A549 (cell line): ENCODE results near the gene CRYBG3. TPM values are rescaled to one million over a fixed set of nuclear protein-coding genes. Genes with fewer than 3 reads are reported as not detected.

Experiments
- ATAC-seq, 2 experiments: fragments of 200-7000 bp in 1 of 2; fragments of >200 bp in 1 of 2; cut with Nextera tagmentation in 1 of 2; cut with Tn5 transposase in 1 of 2; 3 replicates each; pipeline versions ENCODE4 v1.8.0 to v1.9.1; 2018 to 2020; ENCODE audit warnings: mild to moderate bottlenecking in 1 of 2, moderate library complexity in 1 of 2
- CTCF ChIA-PET: fragments of 300-600 bp; sonication (Branson Sonifier 250); formaldehyde crosslinking; extraction: SDS; loops from one replicate; lab custom pipeline; 2021; ENCODE audit warnings: antibody characterized with exemption, inconsistent platforms; lab: Yijun Ruan, JAX
- POLR2A ChIA-PET: fragments of 350-600 bp; formaldehyde crosslinking; extraction: SDS; loops from one replicate; lab custom pipeline; 2021; ENCODE audit warnings: antibody characterized with exemption, inconsistent platforms; lab: Yijun Ruan, JAX
- DNase-seq, 2 experiments: peaks; one replicate each; pipeline versions ENCODE4 v3.0.0 to v3.0.0-alpha.2; 2011 to 2016; ENCODE audit warnings: low read depth in 1 of 2, low spot score in 1 of 2
- FAIRE-seq: peaks from 2 replicates; lab custom pipeline; 2011; peaks lifted over from hg19 to GRCh38; lab: Jason Lieb, UNC
- H3K27ac ChIP-seq, 2 experiments: fragments of >200 bp; sonication (Bioruptor Twin); formaldehyde crosslinking; 3 replicates each; pipeline ENCODE4 v1.5.1; 2016 to 2017
- H3K4me1 ChIP-seq: fragments of >200 bp; sonication (Bioruptor Twin); formaldehyde crosslinking; 3 replicates; pipeline ENCODE4 v1.6.1; 2016
- H3K4me2 ChIP-seq: fragments of >200 bp; sonication (Bioruptor Twin); formaldehyde crosslinking; 3 replicates; pipeline ENCODE4 v1.6.1; 2016
- H3K4me3 ChIP-seq: fragments of >200 bp; sonication (Bioruptor Twin); formaldehyde crosslinking; 3 replicates; pipeline ENCODE4 v1.5.1; 2016
- H3K9me3 ChIP-seq: fragments of >200 bp; sonication (Bioruptor Twin); formaldehyde crosslinking; 3 replicates; pipeline ENCODE4 v1.6.1; 2016
- CEBPB ChIP-seq, 2 experiments: fragments of >200 bp in 1 of 2; sonication (Bioruptor Twin) in 1 of 2; formaldehyde crosslinking in 1 of 2; IDR thresholded peaks; 2 replicates each; pipeline ENCODE4 v1.6.1; 2012 to 2016
- CHD2 ChIP-seq: fragments of 150-350 bp; IDR thresholded peaks from 2 replicates; pipeline ENCODE4 v1.6.1; 2014; ENCODE audit warnings: low read length; ENCODE audit not compliant: partially characterized antibody
- EHMT2 ChIP-seq: fragments of 200-600 bp; sonication (generic); IDR thresholded peaks from 2 replicates; pipeline ENCODE4 v1.6.1; 2016; ENCODE audit warnings: antibody characterized with exemption, low read depth, mild to moderate bottlenecking, moderate library complexity
- EP300 ChIP-seq, 2 experiments: fragments of >200 bp; sonication (Bioruptor Twin); formaldehyde crosslinking; IDR thresholded peaks; 2 replicates in 1 of 2; 3 replicates in 1 of 2; pipeline ENCODE4 v1.6.1; 2016 to 2017
- FOSB ChIP-seq: fragments of 250-450 bp; sonication (Bioruptor Pico); IDR thresholded peaks from 2 replicates; pipeline ENCODE4 v1.5.0; 2020; ENCODE audit warnings: mild to moderate bottlenecking, moderate library complexity
- FOSL2 ChIP-seq, 2 experiments: fragments of 450-650 bp in 1 of 2; fragments of >200 bp in 1 of 2; sonication (Bioruptor Twin) in 1 of 2; formaldehyde crosslinking; IDR thresholded peaks; 2 replicates each; pipeline versions ENCODE4 v1.5.0 to v1.6.1; 2016 to 2020; ENCODE audit warnings: mild to moderate bottlenecking in 1 of 2, moderate library complexity in 1 of 2
- FOXS1 ChIP-seq: fragments of 250-450 bp; sonication (Bioruptor Pico); IDR thresholded peaks from 2 replicates; pipeline ENCODE4 v1.5.0; 2020; ENCODE audit warnings: mild to moderate bottlenecking, moderate library complexity
- HDAC2 ChIP-seq: fragments of 200-600 bp; sonication (generic); IDR thresholded peaks from 2 replicates; pipeline ENCODE4 v1.6.1; 2016
- HEYL ChIP-seq: fragments of 250-450 bp; sonication (Bioruptor Pico); IDR thresholded peaks from 2 replicates; pipeline ENCODE4 v1.8.0; 2021; ENCODE audit warnings: mild to moderate bottlenecking, moderate library complexity
- HOXB13 ChIP-seq: fragments of 250-450 bp; sonication (Bioruptor Pico); IDR thresholded peaks from 2 replicates; pipeline ENCODE4 v1.5.0; 2020; ENCODE audit warnings: low read depth, mild to moderate bottlenecking, moderate library complexity
- HOXB5 ChIP-seq: fragments of 250-450 bp; sonication (Bioruptor Pico); IDR thresholded peaks from 2 replicates; pipeline ENCODE4 v1.5.0; 2020; ENCODE audit warnings: mild to moderate bottlenecking, moderate library complexity
- JUN ChIP-seq, 2 experiments: fragments of >200 bp; sonication (Bioruptor Twin); formaldehyde crosslinking; IDR thresholded peaks; 2 replicates in 1 of 2; 3 replicates in 1 of 2; pipeline ENCODE4 v1.6.1; 2016 to 2017
- JUNB ChIP-seq: fragments of >200 bp; sonication (Bioruptor Twin); formaldehyde crosslinking; IDR thresholded peaks from 2 replicates; pipeline ENCODE4 v1.6.1; 2016
- MAFK ChIP-seq: fragments of 450-650 bp; IDR thresholded peaks from 2 replicates; pipeline ENCODE4 v1.6.1; 2014; ENCODE audit not compliant: partially characterized antibody
- MAZ ChIP-seq: fragments of 150-350 bp; IDR thresholded peaks from 2 replicates; pipeline ENCODE4 v1.6.1; 2014; ENCODE audit warnings: antibody characterized with exemption, low read depth, low read length, borderline replicate concordance
- MYC ChIP-seq: IDR thresholded peaks from 2 replicates; pipeline ENCODE4 v1.6.1; 2012; ENCODE audit warnings: mild to moderate bottlenecking, inconsistent platforms, low read length, improper control_type of control experiment, borderline replicate concordance
- NFE2L2 ChIP-seq: fragments of 150-350 bp; conservative IDR thresholded peaks from 2 replicates; pipeline ENCODE4 v1.6.1; 2014; ENCODE audit warnings: low read length
- NPAS2 ChIP-seq: fragments of 250-450 bp; sonication (Bioruptor Pico); IDR thresholded peaks from 2 replicates; pipeline ENCODE4 v1.8.0; 2022; ENCODE audit warnings: mild to moderate bottlenecking, moderate library complexity, borderline replicate concordance
- POLR2A ChIP-seq: IDR thresholded peaks from 2 replicates; pipeline ENCODE4 v1.6.1; 2012; ENCODE audit warnings: mild to moderate bottlenecking, low read length
- POLR2AphosphoS2 ChIP-seq: conservative IDR thresholded peaks from 2 replicates; pipeline ENCODE4 v1.6.1; 2012; ENCODE audit warnings: low read length, improper control_type of control experiment, inconsistent platforms
- RAD21 ChIP-seq, 2 experiments: fragments of >200 bp in 1 of 2; sonication (Bioruptor Twin) in 1 of 2; formaldehyde crosslinking in 1 of 2; IDR thresholded peaks in 1 of 2; conservative IDR thresholded peaks in 1 of 2; 2 replicates in 1 of 2; 3 replicates in 1 of 2; pipeline ENCODE4 v1.6.1; 2012 to 2018; ENCODE audit warnings: inconsistent platforms in 1 of 2
- RCOR1 ChIP-seq: fragments of 150-350 bp; IDR thresholded peaks from 2 replicates; pipeline ENCODE4 v1.6.1; 2014; ENCODE audit warnings: antibody characterized with exemption, low read length, low read depth
- RNF2 ChIP-seq: fragments of 200-600 bp; sonication (generic); IDR thresholded peaks from 2 replicates; pipeline ENCODE4 v1.6.1; 2016; ENCODE audit warnings: low read depth, mild to moderate bottlenecking, antibody characterized with exemption, moderate library complexity, borderline replicate concordance
- SMC3 ChIP-seq: fragments of >200 bp; sonication (Bioruptor Twin); formaldehyde crosslinking; IDR thresholded peaks from 3 replicates; pipeline ENCODE4 v1.6.1; 2018; ENCODE audit warnings: inconsistent platforms
- ZC3H11A ChIP-seq: fragments of 450-650 bp; IDR thresholded peaks from 2 replicates; pipeline ENCODE4 v1.6.1; 2014; ENCODE audit warnings: antibody characterized with exemption, mild to moderate bottlenecking
- ZFP36 ChIP-seq: fragments of 450-650 bp; IDR thresholded peaks from 2 replicates; pipeline ENCODE4 v1.6.1; 2014; ENCODE audit warnings: borderline replicate concordance; ENCODE audit not compliant: partially characterized antibody
- ZSCAN20 ChIP-seq: fragments of 250-450 bp; sonication (Bioruptor Pico); IDR thresholded peaks from 2 replicates; pipeline ENCODE4 v1.8.0; 2022; ENCODE audit warnings: mild to moderate bottlenecking, moderate library complexity
- polyA plus RNA-seq, 4 experiments: library from polyadenylated mRNA; depleted of rRNA in 3 of 4; stranded (reverse); fragments of >200 nt; fragmentation: RNase III in 1 of 4; extraction: RNeasy Plus Mini Kit Qiagen cat#74134 plus additional on column Dnase treatment in 1 of 4; gene quantifications; 2 replicates in 3 of 4; 3 replicates in 1 of 4; pipeline ENCODE4 v1.2.3, GENCODE V29; 2011 to 2017
- TF ChIP-seq, protein P1 (sequence below): fragments of 150-350 bp; IDR thresholded peaks from 2 replicates; pipeline ENCODE4 v1.6.1; 2014; ENCODE audit warnings: low read depth, mild to moderate bottlenecking, low read length
- TF ChIP-seq, protein P2 (sequence below): IDR thresholded peaks from 2 replicates; pipeline ENCODE4 v1.6.1; 2012
- TF ChIP-seq, protein P3 (sequence below): fragments of 250-450 bp; sonication (Bioruptor Pico); IDR thresholded peaks from 2 replicates; pipeline ENCODE4 v1.5.0; 2021; ENCODE audit warnings: mild to moderate bottlenecking, moderate library complexity, borderline replicate concordance
- TF ChIP-seq, protein P4 (sequence below): IDR thresholded peaks from 2 replicates; pipeline ENCODE4 v1.6.1; 2012; ENCODE audit warnings: low read depth, borderline replicate concordance
- TF ChIP-seq, protein P5 (sequence below): fragments of >200 bp; sonication (Bioruptor Twin); formaldehyde crosslinking; IDR thresholded peaks from 3 replicates; pipeline ENCODE4 v1.5.1; 2016
- TF ChIP-seq, protein P6 (sequence below): IDR thresholded peaks from 2 replicates; pipeline ENCODE4 v1.6.1; 2012

The CRYBG3 gene
- polyA plus RNA-seq, 2 of the 4 experiments (the other 2 are of a cell fraction): 3.6 to 8.7 TPM

DNA sequence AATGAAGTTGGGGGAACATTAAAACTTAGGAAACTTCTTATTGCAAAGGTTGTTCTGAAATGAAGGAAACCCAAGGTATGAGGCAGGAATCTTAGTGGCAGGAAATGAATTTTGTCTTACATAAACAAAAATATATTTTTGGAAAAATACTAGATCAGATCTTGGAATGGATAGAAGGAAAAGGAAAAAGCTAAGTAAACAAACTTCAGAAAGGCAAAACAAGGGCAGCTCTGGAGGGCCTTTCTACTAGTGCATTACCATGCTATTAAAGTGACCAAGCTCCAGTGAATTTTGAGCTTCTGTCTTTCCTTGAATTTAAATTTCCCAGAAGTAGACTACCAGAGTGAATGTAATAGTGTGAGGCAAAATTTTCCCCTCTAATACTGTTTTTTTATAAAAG lies 43.7 kb upstream of the CRYBG3 start:
- Histone ChIP-seq H3K4me1 (no peaks in the 10 kb centered on the region), H3K27ac (no peak overlapping the region), H3K4me3 (no peak overlapping the region), H3K9me3 (no peaks in the 10 kb centered on the region), H3K4me2 (no peak overlapping the region)
- TF ChIP-seq EP300 (IDR thresholded peaks at IDR 0.05): no peak
- TF ChIP-seq, protein P1, sequence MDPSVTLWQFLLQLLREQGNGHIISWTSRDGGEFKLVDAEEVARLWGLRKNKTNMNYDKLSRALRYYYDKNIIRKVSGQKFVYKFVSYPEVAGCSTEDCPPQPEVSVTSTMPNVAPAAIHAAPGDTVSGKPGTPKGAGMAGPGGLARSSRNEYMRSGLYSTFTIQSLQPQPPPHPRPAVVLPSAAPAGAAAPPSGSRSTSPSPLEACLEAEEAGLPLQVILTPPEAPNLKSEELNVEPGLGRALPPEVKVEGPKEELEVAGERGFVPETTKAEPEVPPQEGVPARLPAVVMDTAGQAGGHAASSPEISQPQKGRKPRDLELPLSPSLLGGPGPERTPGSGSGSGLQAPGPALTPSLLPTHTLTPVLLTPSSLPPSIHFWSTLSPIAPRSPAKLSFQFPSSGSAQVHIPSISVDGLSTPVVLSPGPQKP: no peak
- TF ChIP-seq FOSB (CRISPR knock-in tag): no peak
- no peak for TF ChIP-seq RNF2
- TF ChIP-seq JUN (IDR thresholded peaks at IDR 0.05): no peak
- TF ChIP-seq, protein P2, sequence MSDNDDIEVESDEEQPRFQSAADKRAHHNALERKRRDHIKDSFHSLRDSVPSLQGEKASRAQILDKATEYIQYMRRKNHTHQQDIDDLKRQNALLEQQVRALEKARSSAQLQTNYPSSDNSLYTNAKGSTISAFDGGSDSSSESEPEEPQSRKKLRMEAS: no peak
- TF ChIP-seq, protein P3, sequence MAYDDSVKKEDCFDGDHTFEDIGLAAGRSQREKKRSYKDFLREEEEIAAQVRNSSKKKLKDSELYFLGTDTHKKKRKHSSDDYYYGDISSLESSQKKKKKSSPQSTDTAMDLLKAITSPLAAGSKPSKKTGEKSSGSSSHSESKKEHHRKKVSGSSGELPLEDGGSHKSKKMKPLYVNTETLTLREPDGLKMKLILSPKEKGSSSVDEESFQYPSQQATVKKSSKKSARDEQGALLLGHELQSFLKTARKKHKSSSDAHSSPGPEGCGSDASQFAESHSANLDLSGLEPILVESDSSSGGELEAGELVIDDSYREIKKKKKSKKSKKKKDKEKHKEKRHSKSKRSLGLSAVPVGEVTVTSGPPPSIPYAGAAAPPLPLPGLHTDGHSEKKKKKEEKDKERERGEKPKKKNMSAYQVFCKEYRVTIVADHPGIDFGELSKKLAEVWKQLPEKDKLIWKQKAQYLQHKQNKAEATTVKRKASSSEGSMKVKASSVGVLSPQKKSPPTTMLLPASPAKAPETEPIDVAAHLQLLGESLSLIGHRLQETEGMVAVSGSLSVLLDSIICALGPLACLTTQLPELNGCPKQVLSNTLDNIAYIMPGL (CRISPR knock-in tag): no peak
- no peak for TF ChIP-seq POLR2AphosphoS2
- no peak for TF ChIP-seq NPAS2 (CRISPR knock-in tag)
- TF ChIP-seq HOXB13 (CRISPR knock-in tag): no peak
- no peak for TF ChIP-seq EHMT2
- no peak for TF ChIP-seq MYC
- no peak for FAIRE-seq
- no peak for ATAC-seq
- no peak for DNase-seq
- ChIA-PET POLR2A (no interaction called here), CTCF (interaction anchor here (1.4 to 1.6 kb wide), 2 partner anchors 16 to 245 kb away, joined by 5 to 7 read pairs; no protein-coding TSS in a partner anchor)

DNA sequence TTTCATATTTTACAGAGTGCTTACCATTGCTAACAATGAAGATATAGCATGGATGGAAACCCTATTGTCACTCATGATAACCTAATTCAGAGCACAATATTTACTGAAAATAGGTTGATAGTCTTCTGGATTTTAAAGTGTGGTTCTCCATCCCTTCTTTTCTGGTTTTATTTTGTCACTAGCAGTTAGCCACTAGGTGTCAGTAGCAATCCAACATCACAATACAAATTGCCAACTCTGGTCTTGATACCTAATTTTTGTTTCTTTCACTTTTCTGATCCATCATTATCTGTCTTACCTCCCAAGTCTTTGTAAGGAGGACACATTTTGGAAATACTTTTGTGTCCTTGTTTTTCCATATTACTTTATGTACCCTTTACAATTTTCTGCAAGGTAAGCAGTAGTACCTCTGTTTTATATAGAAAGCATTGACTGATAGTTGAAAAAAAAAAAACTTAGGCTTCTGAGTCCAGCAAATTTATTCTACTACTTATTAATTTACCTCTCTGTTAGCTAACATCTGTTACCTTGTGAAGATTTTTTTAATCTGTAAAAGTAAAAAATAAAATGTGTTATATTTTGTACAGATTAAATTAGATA lies 28.3 kb upstream of the CRYBG3 start:
- POLR2A ChIA-PET: no interaction called here
- peak; percentile 77 for FAIRE-seq
- TF ChIP-seq, protein P4, sequence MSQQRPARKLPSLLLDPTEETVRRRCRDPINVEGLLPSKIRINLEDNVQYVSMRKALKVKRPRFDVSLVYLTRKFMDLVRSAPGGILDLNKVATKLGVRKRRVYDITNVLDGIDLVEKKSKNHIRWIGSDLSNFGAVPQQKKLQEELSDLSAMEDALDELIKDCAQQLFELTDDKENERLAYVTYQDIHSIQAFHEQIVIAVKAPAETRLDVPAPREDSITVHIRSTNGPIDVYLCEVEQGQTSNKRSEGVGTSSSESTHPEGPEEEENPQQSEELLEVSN: no peak
- TF ChIP-seq CEBPB (IDR thresholded peaks at IDR 0.05): no peak
- peak; percentile 84 to 86 for TF ChIP-seq RAD21 (conservative IDR thresholded peaks at IDR 0.05 in 1 of 2, IDR thresholded peaks at IDR 0.05 in 1 of 2)
- no peak for TF ChIP-seq FOXS1 (CRISPR knock-in tag)
- TF ChIP-seq, protein P5, sequence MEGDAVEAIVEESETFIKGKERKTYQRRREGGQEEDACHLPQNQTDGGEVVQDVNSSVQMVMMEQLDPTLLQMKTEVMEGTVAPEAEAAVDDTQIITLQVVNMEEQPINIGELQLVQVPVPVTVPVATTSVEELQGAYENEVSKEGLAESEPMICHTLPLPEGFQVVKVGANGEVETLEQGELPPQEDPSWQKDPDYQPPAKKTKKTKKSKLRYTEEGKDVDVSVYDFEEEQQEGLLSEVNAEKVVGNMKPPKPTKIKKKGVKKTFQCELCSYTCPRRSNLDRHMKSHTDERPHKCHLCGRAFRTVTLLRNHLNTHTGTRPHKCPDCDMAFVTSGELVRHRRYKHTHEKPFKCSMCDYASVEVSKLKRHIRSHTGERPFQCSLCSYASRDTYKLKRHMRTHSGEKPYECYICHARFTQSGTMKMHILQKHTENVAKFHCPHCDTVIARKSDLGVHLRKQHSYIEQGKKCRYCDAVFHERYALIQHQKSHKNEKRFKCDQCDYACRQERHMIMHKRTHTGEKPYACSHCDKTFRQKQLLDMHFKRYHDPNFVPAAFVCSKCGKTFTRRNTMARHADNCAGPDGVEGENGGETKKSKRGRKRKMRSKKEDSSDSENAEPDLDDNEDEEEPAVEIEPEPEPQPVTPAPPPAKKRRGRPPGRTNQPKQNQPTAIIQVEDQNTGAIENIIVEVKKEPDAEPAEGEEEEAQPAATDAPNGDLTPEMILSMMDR: peak; percentile 90
- peak; percentile 80 for TF ChIP-seq MAFK
- no peak for TF ChIP-seq HDAC2
- no peak for TF ChIP-seq ZSCAN20 (CRISPR knock-in tag)
- no peak for TF ChIP-seq POLR2A
- no peak for TF ChIP-seq RNF2
- TF ChIP-seq NFE2L2: no peak
- no peak for TF ChIP-seq HEYL (CRISPR knock-in tag)
- TF ChIP-seq CHD2: no peak
- no peak for TF ChIP-seq MAZ
- TF ChIP-seq, protein P6, sequence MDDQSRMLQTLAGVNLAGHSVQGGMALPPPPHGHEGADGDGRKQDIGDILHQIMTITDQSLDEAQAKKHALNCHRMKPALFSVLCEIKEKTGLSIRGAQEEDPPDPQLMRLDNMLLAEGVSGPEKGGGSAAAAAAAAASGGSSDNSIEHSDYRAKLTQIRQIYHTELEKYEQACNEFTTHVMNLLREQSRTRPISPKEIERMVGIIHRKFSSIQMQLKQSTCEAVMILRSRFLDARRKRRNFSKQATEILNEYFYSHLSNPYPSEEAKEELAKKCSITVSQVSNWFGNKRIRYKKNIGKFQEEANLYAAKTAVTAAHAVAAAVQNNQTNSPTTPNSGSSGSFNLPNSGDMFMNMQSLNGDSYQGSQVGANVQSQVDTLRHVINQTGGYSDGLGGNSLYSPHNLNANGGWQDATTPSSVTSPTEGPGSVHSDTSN: no peak
- no peak for TF ChIP-seq ZC3H11A
- TF ChIP-seq JUNB: no peak
- no peak for TF ChIP-seq RCOR1
- no peak for TF ChIP-seq FOSL2 (IDR thresholded peaks at IDR 0.05)
- TF ChIP-seq FOSL2 (CRISPR knock-in tag; IDR thresholded peaks at IDR 0.05): no peak
- no peak for TF ChIP-seq HOXB5 (CRISPR knock-in tag)
- TF ChIP-seq SMC3: peak; percentile 88
- no peak for TF ChIP-seq ZFP36

More for the DNA sequence above, 28.3 kb upstream of the CRYBG3 start:
- no peaks in the 10 kb centered on the region for H3K9me3 ChIP-seq
- no peak overlapping the region for H3K27ac ChIP-seq
- H3K4me2 ChIP-seq: no peak overlapping the region
- no peaks in the 10 kb centered on the region for H3K4me1 ChIP-seq
- ATAC-seq (peak in 1 of 2 experiments; percentile 68; a peak in 3 of 6 replicates), DNase-seq (peak; percentile 13 to 60)
- CTCF ChIA-PET: interaction anchor here (0.6 to 4.8 kb wide), 16 partner anchors 12 to 863 kb away, joined by 3 to 78 read pairs (median 4); no protein-coding TSS in a partner anchor
- H3K4me3 ChIP-seq: no peak overlapping the region
